Endothelial cell of umbilical vein (primary cell): ENCODE data around the gene UNC5A. TPM values are rescaled to one million over a fixed set of nuclear protein-coding genes. Genes with fewer than 3 reads are reported as not detected.

ENCODE experiments used
- BruUV-seq: library from RNA; stranded (reverse); fragments of 400-500 nt; replicated peaks from 2 replicates; lab custom pipeline; 2021; lab: Mats Ljungman, UMichigan
- CTCF ChIA-PET: fragments of 300-600, 350-600 bp; sonication (Branson Sonifier 250); formaldehyde crosslinking; loops from one replicate; lab custom pipeline; 2021; ENCODE audit warnings: antibody characterized with exemption, inconsistent platforms; lab: Charles Lee
- POLR2A ChIA-PET: fragments of 300-600, 350-600 bp; sonication (Branson Sonifier 250); formaldehyde crosslinking; loops from one replicate; lab custom pipeline; 2021; ENCODE audit warnings: antibody characterized with exemption, inconsistent platforms; lab: Charles Lee
- DNase-seq: peaks from one replicate; pipeline ENCODE4 v3.0.0-alpha.2; 2011; ENCODE audit warnings: low read depth, low spot score
- FAIRE-seq: peaks from 2 replicates; lab custom pipeline; 2011; peaks lifted over from hg19 to GRCh38; lab: Jason Lieb, UNC
- H2AFZ ChIP-seq: 2 replicates; pipeline ENCODE4 v1.6.0; 2012; ENCODE audit warnings: low read depth, low read length, control low read depth, inconsistent platforms
- H3K27ac ChIP-seq: 2 replicates; pipeline ENCODE4 v1.5.1; 2011; ENCODE audit warnings: low read depth, mild to moderate bottlenecking, control low read depth, low read length, moderate library complexity; ENCODE audit not compliant: insufficient read depth
- H3K27me3 ChIP-seq, 2 experiments: 2 replicates each; pipeline versions ENCODE4 v1.6.0 to v1.6.1; 2011; ENCODE audit warnings: low read length in 2 of 2, mixed read lengths in 1 of 2; ENCODE audit not compliant: control insufficient read depth in 2 of 2, insufficient read depth in 2 of 2
- H3K36me3 ChIP-seq, 2 experiments: 2 replicates in 1 of 2; 3 replicates in 1 of 2; pipeline ENCODE4 v1.5.1; 2011; ENCODE audit warnings: low read length in 2 of 2, mild to moderate bottlenecking in 1 of 2, moderate library complexity in 1 of 2; ENCODE audit not compliant: control insufficient read depth in 2 of 2, insufficient read depth in 2 of 2; ENCODE audit errors: extremely low read depth in 1 of 2
- H3K4me1 ChIP-seq: 3 replicates; pipeline ENCODE4 v1.5.1; 2011; ENCODE audit warnings: mild to moderate bottlenecking, low read length; ENCODE audit not compliant: control insufficient read depth, insufficient read depth; ENCODE audit errors: extremely low read depth
- H3K4me2 ChIP-seq: 2 replicates; pipeline ENCODE4 v1.6.1; 2011; ENCODE audit warnings: low read length, control low read depth, mixed read lengths; ENCODE audit not compliant: insufficient read depth
- H3K4me3 ChIP-seq, 3 experiments: fragments of 200-600 bp in 1 of 3; sonication (generic), shearing (Covaris generic) in 1 of 3; replicated peaks in 1 of 3; 2 replicates each; pipeline ENCODE4 v1.5.1; 2011 to 2016; ENCODE audit warnings: control low read depth in 3 of 3, low read length in 3 of 3, mild to moderate bottlenecking in 2 of 3, inconsistent platforms in 1 of 3, low read depth in 1 of 3, moderate library complexity in 1 of 3; ENCODE audit not compliant: insufficient read depth in 1 of 3
- H3K79me2 ChIP-seq: 2 replicates; pipeline ENCODE4 v1.6.0; 2012; ENCODE audit warnings: low read length, inconsistent platforms; ENCODE audit not compliant: control insufficient read depth, insufficient read depth
- H3K9ac ChIP-seq: replicated peaks from 2 replicates; pipeline ENCODE3; 2011; ENCODE audit warnings: low read length, control low read depth; ENCODE audit not compliant: insufficient read depth; ENCODE audit errors: extremely low read depth
- H3K9me1 ChIP-seq: replicated peaks from 3 replicates; pipeline ENCODE4 v1.6.0; 2011; ENCODE audit warnings: mild to moderate bottlenecking, low read length; ENCODE audit not compliant: control insufficient read depth, insufficient read depth; ENCODE audit errors: extremely low read depth
- H3K9me3 ChIP-seq: replicated peaks from 2 replicates; pipeline ENCODE4 v1.5.1; 2012; ENCODE audit warnings: low read length, inconsistent platforms; ENCODE audit not compliant: control insufficient read depth, insufficient read depth
- H4K20me1 ChIP-seq: replicated peaks from 2 replicates; pipeline ENCODE3; 2011; ENCODE audit warnings: mild to moderate bottlenecking, low read length; ENCODE audit not compliant: control insufficient read depth, insufficient read depth; ENCODE audit errors: extremely low read depth
- CTCF ChIP-seq, 2 donors: IDR thresholded peaks; 1 replicate in 1 of 2; 2 replicates in 1 of 2; pipeline ENCODE4 v1.5.1; 2011; ENCODE audit warnings: low read length in 2 of 2, mild to moderate bottlenecking in 2 of 2, moderate library complexity in 2 of 2, control low read depth in 1 of 2, inconsistent platforms in 1 of 2, low read depth in 1 of 2; ENCODE audit not compliant: insufficient read depth in 1 of 2; ENCODE audit errors: extremely low read depth in 1 of 2
- POLR2A ChIP-seq: IDR thresholded peaks from 2 replicates; pipeline ENCODE4 v1.6.1; 2012; ENCODE audit warnings: low read depth, mild to moderate bottlenecking, control low read depth, low read length
- POLR2AphosphoS5 ChIP-seq: IDR thresholded peaks from 2 replicates; pipeline ENCODE4 v1.6.1; 2012; ENCODE audit warnings: low read depth, mild to moderate bottlenecking, control low read depth, low read length, moderate library complexity; ENCODE audit not compliant: insufficient read depth
- dilution Hi-C: fragments of 300-500 bp; cut with MboI; formaldehyde crosslinking; loops from one replicate; pipeline ENCODE4 v1.15.0; 2019; ENCODE audit warnings: low sequenced_read_pairs; ENCODE audit not compliant: extremely low pct_ligation_motif_present
- intact Hi-C: fragments of 100-400 bp; cut with micrococcal nuclease; formaldehyde crosslinking; loops from one replicate; pipeline ENCODE4 v1.10.0; 2022
- polyA plus RNA-seq, 4 experiments: library from polyadenylated mRNA; depleted of rRNA in 3 of 4; stranded (reverse) in 3 of 4; unstranded in 1 of 4; fragments of >200 nt; gene quantifications; 2 replicates each; pipeline versions ENCODE4 v1.2.1 to v1.2.3, GENCODE V29; 2011 to 2012; ENCODE audit warnings: missing spikeins in 1 of 4
- total RNA-seq: library from RNA; stranded (reverse); gene quantifications from 2 replicates; pipeline ENCODE4 v1.2.3, GENCODE V29; 2021

UNC5A gene
- total and polyA plus RNA-seq, 2 donors (not counting 3 experiments of a cell fraction or from before 2014, with no cell fraction given), result 0.08 to 0.22 TPM

- peaks cover 6 to 8% of the 10 kb centered on the region in 2 experiments for H3K27me3 ChIP-seq
These were observed 16.6 kb upstream of the UNC5A start for GRCh38 chr5:176793736-176794135.

GRCh38 chr5:176794509-176794908, 15.8 kb upstream of the UNC5A start:
- TF ChIP-seq POLR2AphosphoS5 (no peak), CTCF (IDR thresholded peaks at IDR 0.05; ENCODE audit: extremely low read depth in 1 of 2, insufficient read depth in 1 of 2, low read depth in 1 of 2, low read length in 2 of 2) (no peak), POLR2A (no peak)
- Histone ChIP-seq H3K9me1 (no peaks in the 10 kb centered on the region), H3K9ac (no peak overlapping the region), H3K27ac (no peak overlapping the region), H3K36me3 (no peaks in the 10 kb centered on the region), H3K9me3 (no peaks in the 10 kb centered on the region), H3K4me1 (no peaks in the 10 kb centered on the region), H3K27me3 (peaks cover under 1 to 2% of the 10 kb centered on the region in 2 experiments), H4K20me1 (no peaks in the 10 kb centered on the region), H3K4me2 (no peak overlapping the region), H3K79me2 (no peaks in the 10 kb centered on the region), H2AFZ (no peak overlapping the region), H3K4me3 (no peak overlapping the region)
- no peak for DNase-seq
- dilution Hi-C loops, result no loop called here
- CTCF ChIA-PET, result no interaction called here
- no peak for FAIRE-seq
- intact Hi-C loops, result no loop called here
- POLR2A ChIA-PET, result no interaction called here
- BruUV-seq, result no TSS peak

More at GRCh38 chr5:176793736-176794135, 16.6 kb upstream of the UNC5A start:
- ChIA-PET CTCF (no interaction called here), POLR2A (no interaction called here)
- Histone ChIP-seq H3K79me2 (no peaks in the 10 kb centered on the region), H4K20me1 (no peaks in the 10 kb centered on the region), H3K9ac (no peak overlapping the region), H3K4me2 (no peak overlapping the region), H3K4me1 (no peaks in the 10 kb centered on the region), H3K9me3 (no peaks in the 10 kb centered on the region), H3K36me3 (no peaks in the 10 kb centered on the region), H3K27ac (no peak overlapping the region), H2AFZ (no peak overlapping the region), H3K9me1 (no peaks in the 10 kb centered on the region), H3K4me3 (no peak overlapping the region)
- TF ChIP-seq CTCF (IDR thresholded peaks at IDR 0.05; ENCODE audit: extremely low read depth in 1 of 2, insufficient read depth in 1 of 2, low read depth in 1 of 2, low read length in 2 of 2), result no peak
- DNase-seq, result no peak
- dilution Hi-C loops, result no loop called here
- intact Hi-C loops, result no loop called here
- FAIRE-seq, result no peak
- BruUV-seq, result no TSS peak
